Right lobe of liver (tissue), 6 donors: ENCODE data around the gene HRAS. TPM values are rescaled to one million over a fixed set of nuclear protein-coding genes. Genes with fewer than 3 reads are reported as not detected.

Source experiments
- ATAC-seq, 4 donors: fragments of 200-7000 bp; cut with Tn5 transposase; one replicate each; pipeline ENCODE4 v1.9.1; 2020; ENCODE audit warnings: mild to moderate bottlenecking in 4 of 4, moderate library complexity in 4 of 4
- DNase-seq, 3 donors: peaks; one replicate each; pipeline ENCODE4 v3.0.0-alpha.2; 2020
- H3K27ac ChIP-seq, 3 donors: fragments of 200-600 bp; one replicate each; pipeline ENCODE4 v1.8.0; 2022
- H3K27me3 ChIP-seq, 2 donors: fragments of 200-600 bp; one replicate each; pipeline ENCODE4 v1.8.0; 2022
- H3K36me3 ChIP-seq, 4 donors: fragments of 200-600 bp; sonication (generic) in 1 of 4; one replicate each; pipeline versions ENCODE4 v1.5.1 to v1.8.0; 2017 to 2022; ENCODE audit warnings: control low read depth in 1 of 4
- H3K4me1 ChIP-seq, 4 donors: fragments of 200-600 bp; sonication (generic) in 1 of 4; one replicate each; pipeline versions ENCODE4 v1.5.1 to v1.8.0; 2017 to 2022; ENCODE audit warnings: control low read depth in 1 of 4
- H3K4me3 ChIP-seq, 3 donors: fragments of 200-600 bp; one replicate each; pipeline ENCODE4 v1.8.0; 2022
- H3K9me3 ChIP-seq, 4 donors: fragments of 200-600 bp; sonication (generic) in 1 of 4; one replicate each; pipeline versions ENCODE4 v1.5.1 to v1.8.0; 2017 to 2022; ENCODE audit warnings: control low read depth in 1 of 4
- CTCF ChIP-seq, 4 donors: fragments of 200-600 bp in 3 of 4; fragments of 450-650 bp in 1 of 4; IDR thresholded peaks; one replicate each; pipeline versions ENCODE4 v1.5.1 to v1.8.0; 2016 to 2022; ENCODE audit warnings: antibody characterized with exemption in 4 of 4, mild to moderate bottlenecking in 2 of 4
- POLR2A ChIP-seq: fragments of 450-650 bp; IDR thresholded peaks from one replicate; pipeline ENCODE4 v1.6.1; 2017; ENCODE audit warnings: antibody characterized with exemption, mild to moderate bottlenecking
- WGBS: methylation state at CpG from one replicate; pipeline ENCODE4 v1.1.6; 2018; ENCODE audit warnings: low coverage, low lambda C conversion rate; ENCODE audit not compliant: insufficient coverage; ENCODE audit errors: missing lambda C conversion rate; 5-methylcytosine and 5-hydroxymethylcytosine counted together
- intact Hi-C, 2 donors: fragments of 100-400 bp; cut with DNase I; formaldehyde crosslinking; loops; one replicate each; pipeline versions ENCODE4 v1.11.2 to v1.14.1; 2022
- total RNA-seq, 6 experiments: library from RNA; depleted of rRNA in 2 of 6; stranded (reverse); fragments of >200 nt in 2 of 6; fragmentation: NEBNext Ultra II Directional in 3 of 6; extraction: Animal tissue kit (Norgen Biotek cat#: 25700) in 3 of 6; gene quantifications; one replicate each; pipeline versions ENCODE4 v1.1.0 to v1.2.4, GENCODE V29; 2016 to 2023
- donor health status: DM: no; HTN: yes; CAD: no.
- donor health status: DM: no; HTN: no; CAD: no.
- donor health status: DM: no; HTN: no; CAD: no.
- donor health status: DM: no; HTN: yes; CAD: no.
- donor health status: DM: no; HTN: yes; CAD: no.

Gene HRAS
- total RNA-seq, 6 experiments from 2014 or later: 7.6 to 20.9 (median 14.8) TPM

DNA sequence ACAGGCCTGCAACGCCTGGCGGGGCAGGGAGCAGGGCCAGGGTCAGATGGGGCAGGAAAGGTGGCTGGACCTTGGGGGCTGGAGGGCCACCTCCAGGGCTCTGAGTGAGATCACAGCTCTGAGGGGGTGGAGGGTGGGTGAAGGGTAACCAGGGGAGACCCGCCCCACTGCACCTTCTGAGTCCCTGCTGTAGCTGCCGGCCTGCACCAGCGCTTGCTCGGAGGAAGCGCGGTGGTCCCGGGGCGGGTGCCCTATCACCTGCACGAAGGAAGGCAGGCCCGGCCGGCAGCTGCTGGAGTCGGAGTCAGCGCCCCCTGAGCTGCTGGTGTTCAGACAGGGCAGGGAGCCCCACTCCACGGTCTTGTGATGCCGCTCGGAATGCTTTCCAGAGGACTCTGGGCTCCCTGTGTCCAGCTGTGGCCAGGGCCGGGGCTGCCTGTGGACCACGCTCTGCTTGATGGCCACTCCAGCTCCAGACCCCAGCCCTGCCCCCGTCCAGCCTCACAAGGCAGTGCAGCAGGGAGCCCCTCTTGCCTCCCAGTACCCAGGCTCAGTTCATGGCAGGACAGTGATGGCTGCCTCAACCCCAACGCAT is 21.4 kb upstream of the HRAS start:
- Histone ChIP-seq H3K4me1 (peaks cover 0 to 23% (median 2%) of the 10 kb centered on the region in 4 donors), H3K9me3 (no peaks in the 10 kb centered on the region), H3K36me3 (no peaks in the 10 kb centered on the region), H3K27me3 (no peaks in the 10 kb centered on the region), H3K4me3 (no peak overlapping the region), H3K27ac (no peak overlapping the region)
- TF ChIP-seq CTCF (IDR thresholded peaks at IDR 0.05): no peak
- no peak for TF ChIP-seq POLR2A
- ATAC-seq (no peak), DNase-seq (no peak)
- WGBS: 56% methylated on average over 2 of the region's 22 CpGs
- intact Hi-C loops: loop anchor here (5.0 to 10.0 kb wide), 2 partner anchors 56 to 198 kb away; no protein-coding TSS in a partner anchor

DNA sequence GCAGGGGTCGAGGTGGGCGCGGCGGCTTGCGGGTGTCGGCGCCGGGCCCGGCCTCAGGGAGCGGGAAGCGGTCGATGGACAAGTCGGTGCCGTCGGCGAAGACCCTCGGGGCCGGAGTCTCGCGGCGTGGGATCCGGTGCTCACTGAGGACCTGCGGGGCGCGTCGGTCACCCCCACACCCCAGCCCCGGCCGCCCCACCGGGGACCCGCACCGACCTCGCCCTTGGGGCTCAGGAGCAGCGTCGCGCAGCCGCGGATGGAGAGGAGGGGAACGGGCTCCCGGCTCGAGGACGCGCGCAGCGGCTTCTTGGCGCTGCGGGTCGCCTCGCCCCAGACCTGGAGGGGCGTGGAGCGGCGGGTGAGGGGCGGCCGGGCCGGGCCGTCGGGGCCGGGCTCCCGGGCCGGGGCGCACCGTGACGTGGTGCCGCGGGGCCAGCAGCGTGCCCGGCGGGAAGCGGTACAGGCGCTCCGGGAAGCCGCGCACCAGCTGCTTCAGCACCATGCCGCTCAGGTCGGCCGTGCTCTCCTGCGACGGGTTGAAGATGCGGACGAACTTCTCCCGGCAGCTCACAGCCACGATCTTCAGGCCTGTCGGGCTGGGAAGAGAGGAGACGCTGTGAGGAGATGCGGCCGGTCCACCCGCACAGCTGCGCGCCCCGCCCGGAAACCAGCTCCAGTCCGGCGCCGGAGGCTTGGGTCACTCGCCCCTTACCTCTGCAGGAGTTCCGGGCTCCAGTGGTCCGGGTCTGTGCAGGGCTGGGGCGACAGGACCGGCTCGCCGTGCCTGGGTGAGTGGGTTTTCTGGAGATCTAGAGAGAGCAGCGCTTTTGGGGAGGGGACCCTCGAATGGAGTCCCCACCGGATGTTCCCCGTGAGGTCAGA is 20.6 kb upstream of the HRAS start:
- whole genome bisulfite sequencing: 52% methylated on average over 6 of the region's 104 CpGs
- no peak for TF ChIP-seq CTCF (IDR thresholded peaks at IDR 0.05)
- no peak for TF ChIP-seq POLR2A
- no peaks in the 10 kb centered on the region for H3K36me3 ChIP-seq
- no peak for DNase-seq
- intact Hi-C loops: loop anchor here (5.0 to 10.0 kb wide), 2 partner anchors 56 to 199 kb away; no protein-coding TSS in a partner anchor
- H3K4me3 ChIP-seq: no peak overlapping the region
- no peak for ATAC-seq
- H3K27ac ChIP-seq: no peak overlapping the region
- H3K4me1 ChIP-seq: peaks cover 0 to 21% (median 2%) of the 10 kb centered on the region in 4 donors
- H3K9me3 ChIP-seq: no peaks in the 10 kb centered on the region
- H3K27me3 ChIP-seq: no peaks in the 10 kb centered on the region

GRCh38 chr11:555227-555779 is 19.9 kb upstream of the HRAS start:
- H3K9me3 ChIP-seq: no peaks in the 10 kb centered on the region
- H3K4me1 ChIP-seq: peaks cover 0 to 20% (median 2%) of the 10 kb centered on the region in 4 donors
- WGBS: 11% methylated on average over 16 of the region's 57 CpGs
- H3K4me3 ChIP-seq: peak overlapping the region in 2 of 3 donors; percentile 9 to 24
- TF ChIP-seq POLR2A (no peak), CTCF (IDR thresholded peaks at IDR 0.05) (no peak)
- no peaks in the 10 kb centered on the region for H3K36me3 ChIP-seq
- no peak for ATAC-seq
- DNase-seq: no peak
- no peak overlapping the region for H3K27ac ChIP-seq
- no peaks in the 10 kb centered on the region for H3K27me3 ChIP-seq
- intact Hi-C loops: loop anchor here (5.0 to 10.0 kb wide), 2 partner anchors 57 to 199 kb away; no protein-coding TSS in a partner anchor

DNA sequence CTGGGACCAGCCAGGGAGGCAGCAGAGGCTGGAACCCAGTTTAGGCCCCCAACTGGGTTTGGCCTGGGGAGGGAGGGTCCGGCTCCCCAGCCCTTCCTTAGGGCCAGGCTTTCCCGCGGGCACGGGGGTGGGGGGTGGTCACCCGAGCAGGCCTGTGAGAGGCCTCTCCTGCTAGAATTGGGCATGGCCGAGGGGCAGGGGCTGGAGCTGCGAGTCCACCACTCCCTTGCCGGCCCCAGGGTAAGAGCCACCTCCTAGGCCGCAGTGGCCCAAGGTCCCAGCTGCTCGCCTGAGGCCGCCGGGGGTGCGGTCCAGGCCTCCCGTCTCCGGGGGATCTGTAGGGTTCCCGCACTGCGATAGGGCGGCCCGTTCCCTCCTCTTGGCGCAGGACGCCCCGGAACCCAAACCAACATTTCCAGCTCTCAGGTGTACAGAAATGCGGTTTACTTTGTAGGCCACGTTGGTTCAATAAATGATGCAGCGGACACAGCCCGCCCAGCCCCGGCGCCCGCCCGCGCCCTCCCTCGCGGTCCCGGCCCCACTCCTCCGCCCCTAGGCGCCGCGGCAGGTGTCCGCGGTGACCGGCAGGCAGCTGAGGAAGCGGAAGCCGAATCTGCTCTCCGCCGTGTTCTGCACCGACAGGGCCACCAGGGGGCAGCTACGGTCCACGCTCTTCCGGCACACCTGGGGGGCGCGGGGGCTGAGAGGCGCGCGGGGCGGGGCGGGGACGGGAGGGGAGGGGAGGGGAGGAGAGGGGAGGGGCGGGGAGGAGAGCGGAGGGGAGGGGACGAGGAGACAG is 19.3 kb upstream of the HRAS start:
- no peaks in the 10 kb centered on the region for H3K36me3 ChIP-seq
- DNase-seq (peak in 2 of 3 donors; percentile 71 to 74), ATAC-seq (peak; percentile 66 to 76 (median 69))

More for the DNA sequence above, 19.3 kb upstream of the HRAS start:
- Histone ChIP-seq H3K27ac (no peak overlapping the region), H3K4me1 (peaks cover 0 to 16% (median 2%) of the 10 kb centered on the region in 4 donors), H3K27me3 (no peaks in the 10 kb centered on the region), H3K9me3 (no peaks in the 10 kb centered on the region), H3K4me3 (peak overlapping the region; percentile 16 to 33 (median 26))
- TF ChIP-seq CTCF (IDR thresholded peaks at IDR 0.05) (peak; percentile 43 to 55 (median 50)), POLR2A (no peak)
- 2% methylated on average over 28 of the region's 60 CpGs for WGBS
- intact Hi-C loops: loop anchor here (5.0 to 10.0 kb wide), 2 partner anchors 58 to 200 kb away; no protein-coding TSS in a partner anchor
